CD14-positive monocyte (primary cell): ENCODE measurements around the gene NR4A1. TPM values are rescaled to one million over a fixed set of nuclear protein-coding genes. Genes with fewer than 3 reads are reported as not detected.
A peak's percentile ranks its signal among the peaks of the same experiment; 100 is the strongest.

Source experiments
- DNase-seq, 3 donors: peaks; one replicate each; pipeline ENCODE4 v3.0.0-alpha.2; 2011 to 2022
- H2AFZ ChIP-seq: 2 replicates; pipeline ENCODE4 v1.6.0; 2012; ENCODE audit warnings: mild to moderate bottlenecking, low read depth, low read length, inconsistent platforms; ENCODE audit not compliant: insufficient read depth, poor library complexity, severe bottlenecking
- H3K27ac ChIP-seq, 2 donors: 1 replicate in 1 of 2; 2 replicates in 1 of 2; pipeline ENCODE4 v1.5.1; 2012 to 2013; ENCODE audit warnings: low read length in 2 of 2, control low read depth in 1 of 2, inconsistent platforms in 1 of 2, low read depth in 1 of 2, mild to moderate bottlenecking in 1 of 2
- H3K27me3 ChIP-seq, 2 donors: one replicate each; pipeline versions ENCODE4 v1.6.0 to v1.6.1; 2011 to 2013; ENCODE audit warnings: low read length in 2 of 2; ENCODE audit not compliant: control insufficient read depth in 2 of 2, insufficient read depth in 2 of 2
- H3K36me3 ChIP-seq, 2 donors: replicated peaks in 1 of 2; 1 replicate in 1 of 2; 2 replicates in 1 of 2; pipeline versions ENCODE4 v1.5.1 to v1.6.1; 2012 to 2013; ENCODE audit warnings: low read length in 2 of 2, control low read depth in 1 of 2, inconsistent platforms in 1 of 2, mild to moderate bottlenecking in 1 of 2; ENCODE audit not compliant: insufficient read depth in 2 of 2, control insufficient read depth in 1 of 2
- H3K4me1 ChIP-seq, 2 donors: 1 replicate in 1 of 2; 2 replicates in 1 of 2; pipeline versions ENCODE4 v1.5.1 to v1.6.1; 2012 to 2013; ENCODE audit warnings: low read length in 2 of 2, control low read depth in 1 of 2, inconsistent platforms in 1 of 2, mild to moderate bottlenecking in 1 of 2, moderate library complexity in 1 of 2; ENCODE audit not compliant: insufficient read depth in 2 of 2, control insufficient read depth in 1 of 2
- H3K4me2 ChIP-seq: replicated peaks from 2 replicates; pipeline ENCODE3; 2012; ENCODE audit warnings: low read length, moderate library complexity, mild to moderate bottlenecking; ENCODE audit not compliant: poor library complexity, severe bottlenecking; ENCODE audit errors: extremely low read depth
- H3K4me3 ChIP-seq, 3 experiments: fragments of 200-600 bp in 1 of 3; sonication (generic) in 1 of 3; replicated peaks in 1 of 3; 1 replicate in 2 of 3; 2 replicates in 1 of 3; pipeline ENCODE4 v1.5.1; 2011 to 2013; ENCODE audit warnings: low read length in 3 of 3, mild to moderate bottlenecking in 3 of 3, control low read depth in 2 of 3, low read depth in 2 of 3, inconsistent platforms in 1 of 3, moderate library complexity in 1 of 3
- H3K79me2 ChIP-seq: 2 replicates; pipeline ENCODE4 v1.6.0; 2012; ENCODE audit warnings: mild to moderate bottlenecking, control low read depth, inconsistent platforms, low read length, moderate library complexity; ENCODE audit not compliant: insufficient read depth
- H3K9ac ChIP-seq: 2 replicates; pipeline ENCODE4 v1.6.0; 2017; ENCODE audit warnings: low read length, mild to moderate bottlenecking; ENCODE audit not compliant: insufficient read depth, poor library complexity, severe bottlenecking
- H3K9me3 ChIP-seq, 2 donors: replicated peaks in 1 of 2; 1 replicate in 1 of 2; 2 replicates in 1 of 2; pipeline versions ENCODE4 v1.5.1 to v1.6.1; 2012 to 2013; ENCODE audit warnings: low read length in 2 of 2, control low read depth in 1 of 2; ENCODE audit not compliant: control insufficient read depth in 1 of 2, insufficient read depth in 1 of 2
- H4K20me1 ChIP-seq: 2 replicates; pipeline ENCODE4 v1.6.0; 2012; ENCODE audit warnings: mild to moderate bottlenecking, low read length, control low read depth, moderate library complexity; ENCODE audit not compliant: insufficient read depth
- H3K27ac Mint-ChIP-seq, 7 donors: one replicate each; pipeline ENCODE4 v1.8.0; 2020; ENCODE audit warnings: mild to moderate bottlenecking in 7 of 7, mixed read lengths in 7 of 7, moderate library complexity in 6 of 7, inconsistent platforms in 2 of 7
- H3K27me3 Mint-ChIP-seq, 3 donors: one replicate each; pipeline ENCODE4 v1.8.0; 2021 to 2022; ENCODE audit warnings: low read depth in 3 of 3, mild to moderate bottlenecking in 3 of 3, mixed read lengths in 3 of 3, moderate library complexity in 3 of 3, inconsistent platforms in 1 of 3
- H3K36me3 Mint-ChIP-seq, 2 donors: one replicate each; pipeline ENCODE4 v1.8.0; 2020; ENCODE audit warnings: mixed read lengths in 2 of 2, inconsistent platforms in 1 of 2, mild to moderate bottlenecking in 1 of 2
- H3K4me1 Mint-ChIP-seq: one replicate; pipeline ENCODE4 v1.8.0; 2020; ENCODE audit warnings: mild to moderate bottlenecking, mixed read lengths
- H3K4me3 Mint-ChIP-seq, 2 donors: one replicate each; pipeline ENCODE4 v1.8.0; 2020; ENCODE audit warnings: mild to moderate bottlenecking in 2 of 2, mixed read lengths in 2 of 2, moderate library complexity in 1 of 2
- H3K9me3 Mint-ChIP-seq, 7 donors: one replicate each; pipeline ENCODE4 v1.8.0; 2020 to 2022; ENCODE audit warnings: mixed read lengths in 7 of 7, mild to moderate bottlenecking in 6 of 7, moderate library complexity in 6 of 7, inconsistent platforms in 2 of 7
- WGBS: methylation state at CpG from one replicate; pipeline ENCODE4 v1.1.5; 2013; ENCODE audit warnings: missing lambda C conversion rate; ENCODE audit not compliant: insufficient coverage; 5-methylcytosine and 5-hydroxymethylcytosine counted together
- intact Hi-C, 2 donors: fragments of 100-400 bp; cut with micrococcal nuclease; formaldehyde crosslinking; loops; one replicate each; pipeline versions ENCODE4 v1.15.0 to v1.15.1; 2023
- polyA plus RNA-seq, 3 donors: library from polyadenylated mRNA; depleted of rRNA in 1 of 3; unstranded in 2 of 3; stranded (reverse) in 1 of 3; fragments of 300-500 nt in 2 of 3; fragments of >200 nt in 1 of 3; fragmentation: Illumina TruSeq in 2 of 3; gene quantifications; 1 replicate in 2 of 3; 2 replicates in 1 of 3; pipeline ENCODE4 v1.2.3, GENCODE V29; 2012 to 2021
- TF ChIP-seq, protein P1 (sequence below): fragments of 200-600 bp; IDR thresholded peaks from one replicate; pipeline ENCODE4 v1.8.0; 2022; ENCODE audit warnings: antibody characterized with exemption, mild to moderate bottlenecking

Gene NR4A1
- polyA plus RNA-seq, 3 donors, result 10.1 to 1,297 (median 41.4) TPM

DNA sequence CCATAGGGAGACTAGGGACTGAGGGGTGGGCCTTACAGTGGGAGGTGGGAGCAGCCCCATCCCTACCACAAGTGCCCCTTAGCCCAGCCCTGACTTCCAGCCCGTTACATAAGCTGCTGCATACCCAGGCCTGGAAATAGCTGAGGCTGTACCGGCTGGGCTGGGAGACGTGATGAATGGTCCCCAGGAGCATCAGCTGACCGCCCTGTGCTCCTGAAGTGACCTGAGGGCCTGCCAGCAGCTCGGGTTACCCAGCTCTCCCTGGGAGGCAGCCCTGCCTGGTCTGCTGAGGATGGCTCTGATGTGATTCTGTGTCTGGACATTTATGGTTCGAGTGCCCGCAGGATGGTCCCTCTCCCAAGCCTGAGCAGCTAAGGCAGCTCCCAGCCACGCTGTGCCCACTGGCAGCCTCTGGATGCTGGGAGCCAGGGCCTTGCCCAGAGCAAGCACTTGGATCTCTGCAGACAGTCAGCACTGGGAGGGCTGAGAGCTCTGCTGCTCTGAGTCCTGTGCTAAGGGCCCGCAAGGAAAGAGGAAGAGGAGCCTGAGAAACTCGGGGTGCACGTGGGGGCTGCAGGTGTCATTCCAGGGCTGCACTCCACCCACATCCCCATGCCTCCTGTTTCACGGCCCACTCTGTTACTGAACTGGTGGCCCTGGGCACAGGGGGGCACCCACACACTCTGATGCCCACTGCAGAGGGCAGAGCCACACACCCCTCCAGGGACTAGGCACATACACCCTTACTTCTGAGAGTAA is 24.0 kb upstream of the NR4A1 start:
- Mint-ChIP-seq H3K27ac (peak overlapping the region in 3 of 7 donors; percentile 61 to 94 (median 73)), H3K36me3 (peaks cover 0 to 2% of the 10 kb centered on the region in 2 donors), H3K4me3 (no peak overlapping the region), H3K27me3 (peaks cover 4 to 16% (median 14%) of the 10 kb centered on the region in 3 donors), H3K9me3 (peaks cover 0 to 4% (median 0%) of the 10 kb centered on the region in 7 donors), H3K4me1 (peaks cover 45% of the 10 kb centered on the region)
- H3K4me2 ChIP-seq, result no peak overlapping the region
- H3K4me3 ChIP-seq, result no peak overlapping the region
- H4K20me1 ChIP-seq, result no peaks in the 10 kb centered on the region
- no peaks in the 10 kb centered on the region for H3K79me2 ChIP-seq
- no peak overlapping the region for H3K9ac ChIP-seq
- peaks cover 0 to 7% of the 10 kb centered on the region in 2 donors for H3K27me3 ChIP-seq
- no peak overlapping the region for H2AFZ ChIP-seq
- H3K9me3 ChIP-seq, result no peaks in the 10 kb centered on the region
- WGBS, result 93% methylated on average over 9 of the region's 12 CpGs
- peaks cover 30 to 46% of the 10 kb centered on the region in 2 donors for H3K4me1 ChIP-seq
- H3K36me3 ChIP-seq, result no peaks in the 10 kb centered on the region
- TF ChIP-seq, protein P1, sequence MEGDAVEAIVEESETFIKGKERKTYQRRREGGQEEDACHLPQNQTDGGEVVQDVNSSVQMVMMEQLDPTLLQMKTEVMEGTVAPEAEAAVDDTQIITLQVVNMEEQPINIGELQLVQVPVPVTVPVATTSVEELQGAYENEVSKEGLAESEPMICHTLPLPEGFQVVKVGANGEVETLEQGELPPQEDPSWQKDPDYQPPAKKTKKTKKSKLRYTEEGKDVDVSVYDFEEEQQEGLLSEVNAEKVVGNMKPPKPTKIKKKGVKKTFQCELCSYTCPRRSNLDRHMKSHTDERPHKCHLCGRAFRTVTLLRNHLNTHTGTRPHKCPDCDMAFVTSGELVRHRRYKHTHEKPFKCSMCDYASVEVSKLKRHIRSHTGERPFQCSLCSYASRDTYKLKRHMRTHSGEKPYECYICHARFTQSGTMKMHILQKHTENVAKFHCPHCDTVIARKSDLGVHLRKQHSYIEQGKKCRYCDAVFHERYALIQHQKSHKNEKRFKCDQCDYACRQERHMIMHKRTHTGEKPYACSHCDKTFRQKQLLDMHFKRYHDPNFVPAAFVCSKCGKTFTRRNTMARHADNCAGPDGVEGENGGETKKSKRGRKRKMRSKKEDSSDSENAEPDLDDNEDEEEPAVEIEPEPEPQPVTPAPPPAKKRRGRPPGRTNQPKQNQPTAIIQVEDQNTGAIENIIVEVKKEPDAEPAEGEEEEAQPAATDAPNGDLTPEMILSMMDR, result no peak
- intact Hi-C loops, result loop anchor here (5.0 kb wide), 3 partner anchors 35 to 95 kb away; partner anchors contain the start of gene ATG101 (in 1 of the 2)
- DNase-seq, result no peak
- no peak overlapping the region for H3K27ac ChIP-seq

DNA sequence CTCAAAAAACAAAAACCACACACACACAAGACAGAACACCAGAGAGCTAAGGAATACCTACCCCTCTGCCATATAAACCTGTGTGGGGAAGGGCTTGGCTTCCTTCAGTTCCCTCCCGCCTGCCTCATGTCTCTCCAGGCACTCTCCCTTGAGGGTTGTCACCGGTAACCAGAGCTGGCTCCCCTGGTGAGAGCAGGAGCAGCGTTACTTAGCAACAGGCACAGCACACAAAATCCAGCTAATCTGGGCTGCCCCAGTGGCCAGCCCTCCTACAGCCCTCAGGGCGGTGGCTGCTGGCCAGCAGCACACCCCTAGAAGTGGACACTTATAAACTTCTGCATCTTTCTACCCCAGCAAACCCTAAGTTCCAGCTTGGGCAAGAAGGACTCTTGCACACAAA is 21.6 kb upstream of the NR4A1 start:
- H3K79me2 ChIP-seq, result no peaks in the 10 kb centered on the region
- H3K9me3 ChIP-seq, result no peaks in the 10 kb centered on the region
- no peak overlapping the region for H3K4me3 ChIP-seq
- WGBS, result 91% methylated on average over 3 of the region's 4 CpGs
- H3K9ac ChIP-seq, result no peak overlapping the region
- TF ChIP-seq, protein P1, result no peak
- Mint-ChIP-seq H3K9me3 (peaks cover 0 to 3% (median 0%) of the 10 kb centered on the region in 7 donors), H3K4me1 (peaks cover 45% of the 10 kb centered on the region), H3K4me3 (no peak overlapping the region), H3K36me3 (peaks cover 0 to 8% of the 10 kb centered on the region in 2 donors), H3K27ac (peak overlapping the region in 2 of 7 donors; percentile 27 to 43), H3K27me3 (peaks cover 5 to 10% (median 8%) of the 10 kb centered on the region in 3 donors)
- H2AFZ ChIP-seq, result no peak overlapping the region
- H4K20me1 ChIP-seq, result no peaks in the 10 kb centered on the region
- H3K27me3 ChIP-seq, result peaks cover 1 to 2% of the 10 kb centered on the region in 2 donors
- DNase-seq, result no peak
- no peak overlapping the region for H3K4me2 ChIP-seq
- H3K4me1 ChIP-seq, result peaks cover 27 to 42% of the 10 kb centered on the region in 2 donors
- intact Hi-C loops, result loop anchor here (5.0 kb wide), 3 partner anchors 37 to 93 kb away; partner anchors contain the start of gene ATG101 (in 1 of the 2)
- no peak overlapping the region for H3K27ac ChIP-seq
- no peaks in the 10 kb centered on the region for H3K36me3 ChIP-seq
